Measurements from ENCODE around the gene GRAMD1A. TPM values are rescaled to one million over a fixed set of nuclear protein-coding genes. Genes with fewer than 3 reads are reported as not detected.

GRAMD1A gene
- total RNA-seq, 1 donor from 2014 or later = 61.9 TPM

DNA sequence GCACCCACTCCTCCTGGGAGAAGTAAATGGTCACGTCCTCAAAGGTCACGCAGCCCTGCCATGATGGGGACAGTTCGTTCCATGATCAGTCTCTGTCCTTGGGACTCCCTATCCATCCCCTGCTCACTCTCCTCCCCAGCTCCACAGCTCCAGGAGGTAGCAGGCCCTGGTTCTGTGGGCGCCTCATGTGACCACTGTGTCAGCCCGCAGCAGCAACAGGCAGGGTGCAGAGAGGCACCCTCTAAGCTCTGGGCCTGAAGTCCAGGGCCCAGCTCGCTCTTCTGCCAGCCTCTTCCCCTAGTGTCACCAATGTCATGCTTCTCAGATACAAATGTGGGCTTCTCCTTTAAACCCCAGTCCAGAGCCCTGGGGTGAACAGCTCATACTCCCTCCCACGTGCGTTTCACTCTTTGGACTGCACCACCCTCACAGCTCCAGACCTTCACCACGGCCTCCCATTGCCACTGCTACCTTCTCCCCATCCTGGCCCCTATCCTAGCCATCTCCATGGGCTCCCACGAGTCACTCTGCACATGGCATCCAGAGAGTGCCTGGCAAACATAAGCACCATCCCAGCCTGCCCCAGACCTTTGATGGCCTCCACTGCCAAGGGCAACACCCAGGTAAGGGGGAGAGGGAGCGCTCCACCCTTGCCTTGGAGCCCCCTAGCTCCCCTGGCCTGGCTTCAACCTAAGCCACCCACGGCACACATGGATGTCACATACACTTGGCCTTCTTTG lies 39.0 kb upstream of the GRAMD1A start:
- H3K9me3 ChIP-seq = peaks cover 40% of the 10 kb centered on the region
- no peak overlapping the region for H3K4me3 ChIP-seq

GRCh38 chr19:34961775-34962686 lies 38.1 kb upstream of the GRAMD1A start:
- H3K4me1 ChIP-seq = peaks cover 24% of the 10 kb centered on the region
- TF ChIP-seq POLR2A (IDR thresholded peaks at IDR 0.05) = no peak
- peak in 1 of 2 donors; percentile 63 for TF ChIP-seq POLR2AphosphoS5 (IDR thresholded peaks at IDR 0.05; ENCODE audit: insufficient read depth in 1 of 2, low read depth in 1 of 2)

More for the DNA sequence above, 39.0 kb upstream of the GRAMD1A start:
- peaks cover 7 to 47% of the 10 kb centered on the region in 2 donors for H3K36me3 ChIP-seq
- TF ChIP-seq POLR2A (IDR thresholded peaks at IDR 0.05) = no peak
- TF ChIP-seq POLR2AphosphoS5 (IDR thresholded peaks at IDR 0.05; ENCODE audit: insufficient read depth in 1 of 2, low read depth in 1 of 2) = no peak
- no peak for TF ChIP-seq CTCF (IDR thresholded peaks at IDR 0.05)
- H3K27me3 ChIP-seq = no peaks in the 10 kb centered on the region
- H3K27ac ChIP-seq = no peak overlapping the region
- intact Hi-C loops (cut with DNase I) = loop anchor here (1.0 kb wide), 1 partner anchor 22 kb away; no protein-coding TSS in a partner anchor
- peaks cover 24% of the 10 kb centered on the region for H3K4me1 ChIP-seq
- no peak for DNase-seq (ENCODE audit: extremely low spot score in 2 of 2)

GRCh38 chr19:34962687-34963572 lies 37.2 kb upstream of the GRAMD1A start:
- H3K9me3 ChIP-seq = peaks cover 30% of the 10 kb centered on the region
- H3K36me3 ChIP-seq = peaks cover 7 to 29% of the 10 kb centered on the region in 2 donors
- H3K4me1 ChIP-seq = peaks cover 24% of the 10 kb centered on the region
- peak overlapping the region; percentile 68 for H3K27ac ChIP-seq
- TF ChIP-seq CTCF (IDR thresholded peaks at IDR 0.05) = no peak
- no peak for TF ChIP-seq POLR2AphosphoS5 (IDR thresholded peaks at IDR 0.05; ENCODE audit: insufficient read depth in 1 of 2, low read depth in 1 of 2)
- TF ChIP-seq POLR2A (IDR thresholded peaks at IDR 0.05) = no peak
- intact Hi-C loops (cut with DNase I) = no loop called here
- no peaks in the 10 kb centered on the region for H3K27me3 ChIP-seq
- peak overlapping the region; percentile 64 to 87 for H3K4me3 ChIP-seq
- DNase-seq (ENCODE audit: extremely low spot score in 2 of 2) = peak in 1 of 2 donors; percentile 76

More at GRCh38 chr19:34961775-34962686, 38.1 kb upstream of the GRAMD1A start:
- Histone ChIP-seq H3K36me3 (peaks cover 7 to 38% of the 10 kb centered on the region in 2 donors), H3K27ac (no peak overlapping the region), H3K27me3 (no peaks in the 10 kb centered on the region), H3K4me3 (peak overlapping the region in 1 of 2 donors; percentile 87), H3K9me3 (peaks cover 39% of the 10 kb centered on the region)
- intact Hi-C loops (cut with DNase I) = no loop called here
- DNase-seq (ENCODE audit: extremely low spot score in 2 of 2) = no peak

GRCh38 chr19:34963573-34964406 lies 36.3 kb upstream of the GRAMD1A start, which contains the start of gene ZNF792:
Gene ZNF792, minus strand, starts transcription at chr19:34964229. Its CDS starts 567 bp downstream, at chr19:34963662.
- H3K4me1 ChIP-seq = peaks cover 24% of the 10 kb centered on the region
- no peaks in the 10 kb centered on the region for H3K27me3 ChIP-seq
- intact Hi-C loops (cut with DNase I) = no loop called here
- DNase-seq (ENCODE audit: extremely low spot score in 2 of 2) = no peak
- H3K27ac ChIP-seq = peak within 1 kb of the TSS; percentile 68
- H3K9me3 ChIP-seq = peaks cover 21% of the 10 kb centered on the region
- TF ChIP-seq CTCF (IDR thresholded peaks at IDR 0.05) (no peak), POLR2AphosphoS5 (IDR thresholded peaks at IDR 0.05; ENCODE audit: insufficient read depth in 1 of 2, low read depth in 1 of 2) (peak in 1 of 2 donors; percentile 71)
- peak within 1 kb of the TSS; percentile 64 to 87 for H3K4me3 ChIP-seq
- H3K36me3 ChIP-seq = peaks cover 3 to 21% of the 10 kb centered on the region in 2 donors

All from vagina (tissue), 2 donors.